Thoracic aorta (tissue), 2 donors: ENCODE measurements around the gene SHC1. TPM values are rescaled to one million over a fixed set of nuclear protein-coding genes. Genes with fewer than 3 reads are reported as not detected.
"Not testable (repeated sequence)": the region's sequence is repeated elsewhere in the genome, so short reads cannot be mapped to it uniquely, and the experiment has no call there.

ENCODE experiments used
- ATAC-seq: fragments of 150-250 bp; one replicate; pipeline ENCODE4 v1.8.0; 2017; ENCODE audit warnings: low read depth; ENCODE audit not compliant: insufficient number of reproducible peaks, low FRiP score
- DNase-seq: peaks from one replicate; pipeline ENCODE4 v3.0.0-alpha.2; 2020; ENCODE audit warnings: low spot score
- H3K27ac ChIP-seq, 2 donors: fragments of 200-600 bp; sonication (generic); 1 replicate in 1 of 2; 2 replicates in 1 of 2; pipeline ENCODE4 v1.5.1; 2016; ENCODE audit warnings: mild to moderate bottlenecking in 2 of 2, moderate library complexity in 2 of 2
- H3K27me3 ChIP-seq: fragments of 200-600 bp; sonication (generic); replicated peaks from 2 replicates; pipeline ENCODE4 v1.6.0; 2016; ENCODE audit warnings: mild to moderate bottlenecking; ENCODE audit not compliant: insufficient read depth
- H3K36me3 ChIP-seq: fragments of 200-600 bp; sonication (generic); one replicate; pipeline ENCODE4 v1.5.1; 2016
- H3K4me1 ChIP-seq, 2 donors: fragments of 200-600 bp; sonication (generic); 1 replicate in 1 of 2; 2 replicates in 1 of 2; pipeline versions ENCODE4 v1.5.1 to v1.6.0; 2016; ENCODE audit warnings: low read depth in 2 of 2, mild to moderate bottlenecking in 1 of 2; ENCODE audit not compliant: control insufficient read depth in 1 of 2
- H3K4me3 ChIP-seq: fragments of 200-600 bp; sonication (generic); 2 replicates; pipeline ENCODE4 v1.5.1; 2016; ENCODE audit warnings: mild to moderate bottlenecking
- H3K9me3 ChIP-seq: fragments of 200-600 bp; sonication (generic); 2 replicates; pipeline ENCODE4 v1.5.1; 2016
- CTCF ChIP-seq: fragments of 200-600 bp; sonication (generic); IDR thresholded peaks from one replicate; pipeline ENCODE4 v1.5.1; 2019; ENCODE audit warnings: antibody characterized with exemption
- total RNA-seq, 2 donors: library from RNA; depleted of rRNA; stranded (reverse); fragments of >200 nt; gene quantifications; one replicate each; pipeline versions ENCODE4 v1.1.0 to v1.2.3, GENCODE V29; 2016

Gene SHC1
- total RNA-seq, 2 donors from 2014 or later = 129 to 174 TPM

DNA sequence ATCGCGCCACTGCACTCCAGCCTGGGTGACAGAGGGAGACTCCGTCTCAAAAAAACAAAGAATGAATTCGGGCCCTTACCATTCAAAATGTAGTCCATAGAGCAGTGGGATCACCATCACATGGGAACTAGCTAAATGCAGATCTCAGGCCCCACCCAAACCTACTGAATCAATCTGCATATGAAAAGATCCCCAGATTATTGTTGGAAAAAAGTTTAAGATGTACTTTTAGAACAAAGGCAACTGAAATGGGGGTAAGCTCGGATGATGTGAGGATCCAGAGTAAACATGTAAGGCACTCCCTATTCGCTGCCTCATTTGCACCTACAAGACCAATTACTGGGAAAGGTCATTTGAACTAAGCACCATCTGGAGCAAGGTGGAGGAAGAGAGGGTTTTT, 11.8 kb upstream of the SHC1 start:
- no peak for ATAC-seq
- H3K9me3 ChIP-seq = no peaks in the 10 kb centered on the region
- no peak overlapping the region for H3K27ac ChIP-seq
- peaks cover 9 to 16% of the 10 kb centered on the region in 2 donors for H3K4me1 ChIP-seq
- peaks cover 6% of the 10 kb centered on the region for H3K36me3 ChIP-seq
- H3K4me3 ChIP-seq = peak overlapping the region; percentile 71
- no peak for TF ChIP-seq CTCF
- no peak for DNase-seq
- H3K27me3 ChIP-seq = no peaks in the 10 kb centered on the region

DNA sequence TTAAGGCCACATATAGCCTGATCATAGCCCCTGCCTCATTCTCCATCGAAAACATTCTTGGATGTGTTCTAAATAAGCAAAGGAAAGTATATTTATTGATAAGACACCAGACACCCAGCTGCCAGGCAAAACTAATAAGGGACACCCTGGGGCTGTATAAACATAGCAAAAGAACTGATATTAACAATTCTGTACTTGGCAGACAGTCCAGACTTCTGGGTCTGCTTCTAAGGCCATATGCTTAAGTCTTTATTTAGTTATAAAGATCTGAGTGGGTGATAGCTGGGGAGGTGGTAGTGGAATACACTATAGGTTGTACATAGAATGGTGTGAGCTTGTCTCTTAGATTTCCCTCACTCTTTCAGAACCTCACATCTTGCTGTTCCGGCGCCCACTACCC, 7.8 kb upstream of the SHC1 start:
- no peak for TF ChIP-seq CTCF
- H3K27me3 ChIP-seq = no peaks in the 10 kb centered on the region
- no peak for ATAC-seq
- H3K27ac ChIP-seq = no peak overlapping the region
- peaks cover 6 to 18% of the 10 kb centered on the region in 2 donors for H3K4me1 ChIP-seq
- no peak overlapping the region for H3K4me3 ChIP-seq
- H3K9me3 ChIP-seq = no peaks in the 10 kb centered on the region
- H3K36me3 ChIP-seq = peaks cover 4% of the 10 kb centered on the region
- no peak for DNase-seq

- not testable (repeated sequence) for H3K9me3 ChIP-seq, DNase-seq, H3K27ac ChIP-seq
Measured at GRCh38 chr1:154977762-154978161, 7.2 kb upstream of the SHC1 start.

DNA sequence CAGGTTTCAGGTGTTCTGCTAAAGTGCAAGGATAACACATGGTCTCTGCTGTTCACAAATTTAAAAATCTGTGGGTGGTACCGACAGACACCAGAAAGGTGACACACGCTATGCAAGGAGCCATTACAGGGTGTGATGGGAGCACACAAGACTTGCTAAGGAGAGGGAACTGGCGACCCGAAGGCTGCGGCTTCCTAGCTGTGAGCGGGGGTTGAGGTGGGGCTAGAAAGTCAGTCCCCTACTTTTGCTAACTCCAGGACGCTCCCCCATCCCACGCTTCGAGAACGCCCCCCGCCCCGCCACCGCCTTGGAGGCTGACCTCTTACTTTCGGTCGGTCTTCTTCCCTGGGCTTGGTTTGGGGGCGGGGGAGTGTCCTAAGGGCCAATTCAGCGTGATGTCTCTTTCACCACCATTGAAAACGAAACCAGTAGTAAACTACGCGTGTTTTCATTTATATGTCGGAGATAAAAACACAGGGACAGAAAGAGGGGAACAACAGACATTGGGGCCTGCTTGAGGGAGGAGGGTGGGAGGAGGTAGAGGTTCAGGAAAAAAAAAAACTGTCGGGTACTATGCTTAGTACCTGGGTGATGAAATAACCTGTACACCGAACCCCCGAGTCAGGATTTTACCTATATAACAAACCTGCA, 5.0 kb upstream of the SHC1 start:
- no peak for TF ChIP-seq CTCF
- Histone ChIP-seq H3K27me3 (no peaks in the 10 kb centered on the region), H3K36me3 (peaks cover 4% of the 10 kb centered on the region), H3K4me3 (peak overlapping the region; percentile 83), H3K9me3 (no peaks in the 10 kb centered on the region), H3K4me1 (peaks cover 20 to 39% of the 10 kb centered on the region in 2 donors), H3K27ac (peak overlapping the region; percentile 98 to 99)
- ATAC-seq = no peak
- DNase-seq = no peak

More at GRCh38 chr1:154977762-154978161, 7.2 kb upstream of the SHC1 start:
- H3K4me1 ChIP-seq = peaks cover 10 to 23% of the 10 kb centered on the region in 2 donors
- H3K36me3 ChIP-seq, H3K27me3 ChIP-seq, ATAC-seq, H3K4me3 ChIP-seq: not testable (repeated sequence)

DNA sequence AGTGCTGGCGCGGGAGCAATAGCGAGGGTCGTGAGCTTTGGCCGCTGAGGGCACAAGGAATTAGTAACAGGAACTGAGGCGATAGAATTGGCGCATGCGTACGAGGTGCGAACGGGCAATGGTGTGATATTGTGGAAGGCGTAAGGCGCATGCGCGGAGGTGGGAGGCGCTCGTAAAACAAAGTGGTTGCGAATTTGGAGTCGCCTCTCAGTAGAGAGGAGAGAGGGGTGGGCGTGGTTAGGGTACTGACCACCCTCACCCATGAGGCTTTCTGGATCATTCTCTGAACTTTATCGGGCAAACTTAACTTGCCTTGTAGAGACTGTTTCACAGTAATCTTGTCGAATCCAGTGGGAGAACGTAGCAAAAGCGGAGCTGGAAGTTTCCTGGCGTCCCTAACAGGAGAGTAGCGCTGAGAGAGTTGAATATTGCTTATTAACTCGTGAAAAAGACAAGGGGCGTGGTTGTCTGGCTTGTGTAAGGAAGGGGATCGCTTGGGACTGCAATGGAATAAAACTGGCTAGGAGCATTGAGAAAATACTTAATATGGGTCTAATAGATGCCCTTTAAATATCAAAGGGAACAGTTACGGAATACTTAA, 4.4 kb upstream of the SHC1 start:
- no peak for TF ChIP-seq CTCF
- H3K27me3 ChIP-seq = no peaks in the 10 kb centered on the region
- H3K9me3 ChIP-seq = no peaks in the 10 kb centered on the region
- ATAC-seq (peak; percentile 32), DNase-seq (peak; percentile 85)
- peaks cover 25 to 45% of the 10 kb centered on the region in 2 donors for H3K4me1 ChIP-seq
- H3K27ac ChIP-seq = peak overlapping the region; percentile 98 to 99
- peaks cover 4% of the 10 kb centered on the region for H3K36me3 ChIP-seq
- H3K4me3 ChIP-seq = peak overlapping the region; percentile 83
